Liver (tissue), 9 donors: Measurements from ENCODE around the gene SUSD4. TPM values are rescaled to one million over a fixed set of nuclear protein-coding genes. Genes with fewer than 3 reads are reported as not detected.

ENCODE experiments used
- DNase-seq: peaks from one replicate; pipeline ENCODE4 v3.0.0-alpha.2; 2017; ENCODE audit warnings: low spot score
- H3K27ac ChIP-seq, 2 donors: one replicate each; pipeline ENCODE4 v1.7.0; 2013; ENCODE audit warnings: inconsistent platforms in 2 of 2, low read length in 2 of 2, control low read depth in 1 of 2, low read depth in 1 of 2, mild to moderate bottlenecking in 1 of 2
- H3K27me3 ChIP-seq, 4 donors: one replicate each; pipeline versions ENCODE4 v1.6.1 to v1.7.0; 2013; ENCODE audit warnings: low read length in 3 of 4, inconsistent platforms in 1 of 4, mild to moderate bottlenecking in 1 of 4, moderate library complexity in 1 of 4; ENCODE audit not compliant: control insufficient read depth in 4 of 4, insufficient read depth in 4 of 4
- H3K36me3 ChIP-seq, 4 donors: one replicate each; pipeline versions ENCODE4 v1.6.1 to v1.7.0; 2013; ENCODE audit warnings: low read length in 3 of 4, mild to moderate bottlenecking in 3 of 4, low read depth in 1 of 4, moderate library complexity in 1 of 4; ENCODE audit not compliant: control insufficient read depth in 4 of 4, insufficient read depth in 3 of 4
- H3K4me1 ChIP-seq, 4 donors: one replicate each; pipeline versions ENCODE4 v1.6.1 to v1.7.0; 2013; ENCODE audit warnings: low read length in 3 of 4, mild to moderate bottlenecking in 3 of 4, moderate library complexity in 1 of 4; ENCODE audit not compliant: control insufficient read depth in 4 of 4, insufficient read depth in 4 of 4
- H3K4me3 ChIP-seq, 3 donors: one replicate each; pipeline versions ENCODE4 v1.6.1 to v1.7.0; 2013; ENCODE audit warnings: low read length in 3 of 3, control low read depth in 1 of 3, low read depth in 1 of 3, mild to moderate bottlenecking in 1 of 3
- H3K9ac ChIP-seq, 2 donors: one replicate each; pipeline ENCODE4 v1.7.0; 2013; ENCODE audit warnings: low read length in 2 of 2, mild to moderate bottlenecking in 2 of 2, moderate library complexity in 2 of 2, control low read depth in 1 of 2, low read depth in 1 of 2
- H3K9me3 ChIP-seq, 4 donors: one replicate each; pipeline versions ENCODE4 v1.6.1 to v1.7.0; 2013; ENCODE audit warnings: low read length in 3 of 4; ENCODE audit not compliant: control insufficient read depth in 4 of 4
- ATF3 ChIP-seq: IDR thresholded peaks from 2 replicates; pipeline ENCODE4 v1.6.1; 2016; ENCODE audit warnings: antibody characterized with exemption
- CTCF ChIP-seq: fragments of 150-350 bp; IDR thresholded peaks from 2 replicates; pipeline ENCODE4 v1.5.1; 2017; ENCODE audit warnings: improper control_type of control experiment, low read depth, low read length; ENCODE audit not compliant: missing input control
- EGR1 ChIP-seq, 2 donors: IDR thresholded peaks; 2 replicates each; pipeline ENCODE4 v1.6.1; 2016 to 2018; ENCODE audit warnings: antibody characterized with exemption in 2 of 2, low read depth in 2 of 2
- FOXA2 ChIP-seq: IDR thresholded peaks from 2 replicates; pipeline ENCODE4 v1.6.1; 2016; ENCODE audit warnings: antibody characterized with exemption
- GABPA ChIP-seq, 2 donors: IDR thresholded peaks in 1 of 2; conservative IDR thresholded peaks in 1 of 2; 2 replicates each; pipeline ENCODE4 v1.6.1; 2016; ENCODE audit warnings: antibody characterized with exemption in 2 of 2, mild to moderate bottlenecking in 1 of 2, moderate library complexity in 1 of 2
- HNF4G ChIP-seq: IDR thresholded peaks from 2 replicates; pipeline ENCODE4 v1.6.1; 2016; ENCODE audit warnings: antibody characterized with exemption
- NR2F2 ChIP-seq: IDR thresholded peaks from 2 replicates; pipeline ENCODE4 v1.6.1; 2016; ENCODE audit warnings: antibody characterized with exemption
- RAD21 ChIP-seq, 2 donors: IDR thresholded peaks; 2 replicates each; pipeline ENCODE4 v1.6.1; 2016; ENCODE audit warnings: antibody characterized with exemption in 2 of 2, mild to moderate bottlenecking in 2 of 2
- RXRA ChIP-seq, 2 donors: IDR thresholded peaks; 2 replicates each; pipeline ENCODE4 v1.6.1; 2017 to 2018; ENCODE audit warnings: antibody characterized with exemption in 2 of 2, mild to moderate bottlenecking in 1 of 2
- SP1 ChIP-seq: IDR thresholded peaks from 2 replicates; pipeline ENCODE4 v1.6.1; 2018; ENCODE audit warnings: antibody characterized with exemption, mild to moderate bottlenecking
- TAF1 ChIP-seq: conservative IDR thresholded peaks from 2 replicates; pipeline ENCODE4 v1.6.1; 2016; ENCODE audit warnings: antibody characterized with exemption, mild to moderate bottlenecking
- YY1 ChIP-seq: IDR thresholded peaks from 2 replicates; pipeline ENCODE4 v1.6.1; 2016; ENCODE audit warnings: antibody characterized with exemption, mild to moderate bottlenecking
- WGBS: extraction: QIAGEN DNeasy Blood & Tissue Kit; methylation state at CpG from one replicate; pipeline ENCODE4 v1.1.7; 2013; 5-methylcytosine and 5-hydroxymethylcytosine counted together
- polyA plus RNA-seq, 2 donors: library from polyadenylated mRNA; stranded (reverse) in 1 of 2; unstranded in 1 of 2; fragments of 200-250 nt in 1 of 2; fragments of >200 nt in 1 of 2; fragmentation: Nextera tagmentation in 1 of 2; extraction: Ambion mirVana in 1 of 2; gene quantifications; one replicate each; pipeline versions ENCODE4 v1.2.1 to v1.2.3, GENCODE V29; 2013 to 2015
- total RNA-seq, 2 donors: library from RNA; depleted of rRNA; stranded (reverse); fragments of >200 nt; gene quantifications; one replicate each; pipeline ENCODE4 v1.2.3, GENCODE V29; 2014
- TF ChIP-seq, protein P1 (sequence below): IDR thresholded peaks from 2 replicates; pipeline ENCODE4 v1.6.1; 2016; ENCODE audit warnings: antibody characterized with exemption
- TF ChIP-seq, protein P2 (sequence below): IDR thresholded peaks from 2 replicates; pipeline ENCODE4 v1.6.1; 2016; ENCODE audit warnings: antibody characterized with exemption
- TF ChIP-seq, protein P3 (sequence below): IDR thresholded peaks from 2 replicates; pipeline ENCODE4 v1.6.1; 2016; ENCODE audit warnings: antibody characterized with exemption, mild to moderate bottlenecking
- donor health status: healthy.
- donor health status: healthy.
- donor health status: healthy.
- donor health status: healthy.
- donor health status: healthy.

The SUSD4 gene
- total and polyA plus RNA-seq, 4 donors = 1.1 to 3.8 (median 1.8) TPM

GRCh38 chr1:223273511-223273910 lies 90.5 kb downstream of the SUSD4 start:
- 85% methylated on average over 5 of the region's 5 CpGs for WGBS

More at GRCh38 chr1:223273511-223273910, 90.5 kb downstream of the SUSD4 start:
- Histone ChIP-seq H3K27me3 (no peaks in the 10 kb centered on the region), H3K27ac (no peak overlapping the region), H3K4me1 (peaks cover 5 to 30% (median 8%) of the 10 kb centered on the region in 4 donors), H3K9ac (no peak overlapping the region), H3K4me3 (no peak overlapping the region), H3K9me3 (no peaks in the 10 kb centered on the region), H3K36me3 (no peaks in the 10 kb centered on the region)
- no peak for TF ChIP-seq RXRA (IDR thresholded peaks at IDR 0.05)
- TF ChIP-seq CTCF = no peak
- no peak for TF ChIP-seq NR2F2
- TF ChIP-seq, protein P1, sequence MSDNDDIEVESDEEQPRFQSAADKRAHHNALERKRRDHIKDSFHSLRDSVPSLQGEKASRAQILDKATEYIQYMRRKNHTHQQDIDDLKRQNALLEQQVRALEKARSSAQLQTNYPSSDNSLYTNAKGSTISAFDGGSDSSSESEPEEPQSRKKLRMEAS = no peak
- no peak for TF ChIP-seq EGR1 (IDR thresholded peaks at IDR 0.05; ENCODE audit: low read depth in 2 of 2)
- no peak for TF ChIP-seq GABPA (IDR thresholded peaks at IDR 0.05 in 1 of 2, conservative IDR thresholded peaks at IDR 0.05 in 1 of 2)
- TF ChIP-seq RAD21 (IDR thresholded peaks at IDR 0.05) = no peak
- TF ChIP-seq, protein P2, sequence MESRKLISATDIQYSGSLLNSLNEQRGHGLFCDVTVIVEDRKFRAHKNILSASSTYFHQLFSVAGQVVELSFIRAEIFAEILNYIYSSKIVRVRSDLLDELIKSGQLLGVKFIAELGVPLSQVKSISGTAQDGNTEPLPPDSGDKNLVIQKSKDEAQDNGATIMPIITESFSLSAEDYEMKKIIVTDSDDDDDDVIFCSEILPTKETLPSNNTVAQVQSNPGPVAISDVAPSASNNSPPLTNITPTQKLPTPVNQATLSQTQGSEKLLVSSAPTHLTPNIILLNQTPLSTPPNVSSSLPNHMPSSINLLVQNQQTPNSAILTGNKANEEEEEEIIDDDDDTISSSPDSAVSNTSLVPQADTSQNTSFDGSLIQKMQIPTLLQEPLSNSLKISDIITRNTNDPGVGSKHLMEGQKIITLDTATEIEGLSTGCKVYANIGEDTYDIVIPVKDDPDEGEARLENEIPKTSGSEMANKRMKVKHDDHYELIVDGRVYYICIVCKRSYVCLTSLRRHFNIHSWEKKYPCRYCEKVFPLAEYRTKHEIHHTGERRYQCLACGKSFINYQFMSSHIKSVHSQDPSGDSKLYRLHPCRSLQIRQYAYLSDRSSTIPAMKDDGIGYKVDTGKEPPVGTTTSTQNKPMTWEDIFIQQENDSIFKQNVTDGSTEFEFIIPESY = no peak
- TF ChIP-seq FOXA2 = no peak
- no peak for TF ChIP-seq TAF1
- TF ChIP-seq HNF4G = no peak
- no peak for TF ChIP-seq YY1
- no peak for TF ChIP-seq SP1
- TF ChIP-seq, protein P3, sequence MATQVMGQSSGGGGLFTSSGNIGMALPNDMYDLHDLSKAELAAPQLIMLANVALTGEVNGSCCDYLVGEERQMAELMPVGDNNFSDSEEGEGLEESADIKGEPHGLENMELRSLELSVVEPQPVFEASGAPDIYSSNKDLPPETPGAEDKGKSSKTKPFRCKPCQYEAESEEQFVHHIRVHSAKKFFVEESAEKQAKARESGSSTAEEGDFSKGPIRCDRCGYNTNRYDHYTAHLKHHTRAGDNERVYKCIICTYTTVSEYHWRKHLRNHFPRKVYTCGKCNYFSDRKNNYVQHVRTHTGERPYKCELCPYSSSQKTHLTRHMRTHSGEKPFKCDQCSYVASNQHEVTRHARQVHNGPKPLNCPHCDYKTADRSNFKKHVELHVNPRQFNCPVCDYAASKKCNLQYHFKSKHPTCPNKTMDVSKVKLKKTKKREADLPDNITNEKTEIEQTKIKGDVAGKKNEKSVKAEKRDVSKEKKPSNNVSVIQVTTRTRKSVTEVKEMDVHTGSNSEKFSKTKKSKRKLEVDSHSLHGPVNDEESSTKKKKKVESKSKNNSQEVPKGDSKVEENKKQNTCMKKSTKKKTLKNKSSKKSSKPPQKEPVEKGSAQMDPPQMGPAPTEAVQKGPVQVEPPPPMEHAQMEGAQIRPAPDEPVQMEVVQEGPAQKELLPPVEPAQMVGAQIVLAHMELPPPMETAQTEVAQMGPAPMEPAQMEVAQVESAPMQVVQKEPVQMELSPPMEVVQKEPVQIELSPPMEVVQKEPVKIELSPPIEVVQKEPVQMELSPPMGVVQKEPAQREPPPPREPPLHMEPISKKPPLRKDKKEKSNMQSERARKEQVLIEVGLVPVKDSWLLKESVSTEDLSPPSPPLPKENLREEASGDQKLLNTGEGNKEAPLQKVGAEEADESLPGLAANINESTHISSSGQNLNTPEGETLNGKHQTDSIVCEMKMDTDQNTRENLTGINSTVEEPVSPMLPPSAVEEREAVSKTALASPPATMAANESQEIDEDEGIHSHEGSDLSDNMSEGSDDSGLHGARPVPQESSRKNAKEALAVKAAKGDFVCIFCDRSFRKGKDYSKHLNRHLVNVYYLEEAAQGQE = no peak
- no peak for TF ChIP-seq ATF3
- DNase-seq = no peak
